Measurements from ENCODE around the gene USP35.

DNA sequence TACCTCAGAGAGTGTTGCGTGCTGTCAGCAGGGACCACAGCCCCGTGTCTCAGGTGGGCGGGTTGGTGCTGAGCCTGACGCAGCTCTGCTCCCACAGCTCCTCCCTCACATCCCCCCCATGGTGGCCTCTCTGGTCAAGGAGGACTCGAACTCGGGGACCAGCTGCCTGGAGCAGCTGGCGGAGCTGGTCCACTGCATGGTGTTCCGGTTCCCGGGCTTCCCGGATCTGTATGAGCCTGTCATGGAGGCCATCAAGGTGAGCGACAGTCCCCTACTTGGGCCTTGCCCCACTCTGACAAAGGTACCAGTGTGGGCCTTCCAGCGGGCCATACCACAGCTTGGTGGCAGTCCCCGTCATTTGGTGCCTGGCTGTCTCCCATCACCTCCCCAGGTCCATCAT, 11.8 kb downstream of the USP35 start:
- TF ChIP-seq, protein P1, sequence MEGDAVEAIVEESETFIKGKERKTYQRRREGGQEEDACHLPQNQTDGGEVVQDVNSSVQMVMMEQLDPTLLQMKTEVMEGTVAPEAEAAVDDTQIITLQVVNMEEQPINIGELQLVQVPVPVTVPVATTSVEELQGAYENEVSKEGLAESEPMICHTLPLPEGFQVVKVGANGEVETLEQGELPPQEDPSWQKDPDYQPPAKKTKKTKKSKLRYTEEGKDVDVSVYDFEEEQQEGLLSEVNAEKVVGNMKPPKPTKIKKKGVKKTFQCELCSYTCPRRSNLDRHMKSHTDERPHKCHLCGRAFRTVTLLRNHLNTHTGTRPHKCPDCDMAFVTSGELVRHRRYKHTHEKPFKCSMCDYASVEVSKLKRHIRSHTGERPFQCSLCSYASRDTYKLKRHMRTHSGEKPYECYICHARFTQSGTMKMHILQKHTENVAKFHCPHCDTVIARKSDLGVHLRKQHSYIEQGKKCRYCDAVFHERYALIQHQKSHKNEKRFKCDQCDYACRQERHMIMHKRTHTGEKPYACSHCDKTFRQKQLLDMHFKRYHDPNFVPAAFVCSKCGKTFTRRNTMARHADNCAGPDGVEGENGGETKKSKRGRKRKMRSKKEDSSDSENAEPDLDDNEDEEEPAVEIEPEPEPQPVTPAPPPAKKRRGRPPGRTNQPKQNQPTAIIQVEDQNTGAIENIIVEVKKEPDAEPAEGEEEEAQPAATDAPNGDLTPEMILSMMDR (IDR thresholded peaks at IDR 0.05) = no peak
- TF ChIP-seq EZH2 (IDR thresholded peaks at IDR 0.05; ENCODE audit: borderline replicate concordance, insufficient read depth, low read depth, low read length, poor library complexity, severe bottlenecking) = no peak
